Gastrocnemius medialis (tissue), 4 donors: Measurements from ENCODE around the gene ENTHD1. TPM values are rescaled to one million over a fixed set of nuclear protein-coding genes. Genes with fewer than 3 reads are reported as not detected.
"Not testable (repeated sequence)": the region's sequence is repeated elsewhere in the genome, so short reads cannot be mapped to it uniquely, and the experiment has no call there.

ENCODE experiments used
- ATAC-seq, 2 donors: fragments of 150-250 bp; one replicate each; pipeline ENCODE4 v1.9.1; 2016
- DNase-seq, 2 donors: peaks; one replicate each; pipeline ENCODE4 v3.0.0-alpha.2; 2019
- H3K27ac ChIP-seq, 4 donors: fragments of 200-600 bp; sonication (generic); 1 replicate in 1 of 4; 2 replicates in 3 of 4; pipeline ENCODE4 v1.5.1; 2016 to 2018; ENCODE audit warnings: mild to moderate bottlenecking in 2 of 4, moderate library complexity in 1 of 4
- H3K27me3 ChIP-seq, 3 donors: fragments of 200-600 bp; sonication (generic) in 2 of 3; 1 replicate in 1 of 3; 2 replicates in 2 of 3; pipeline versions ENCODE4 v1.5.1 to v1.6.0; 2016 to 2019; ENCODE audit warnings: mild to moderate bottlenecking in 1 of 3, moderate library complexity in 1 of 3
- H3K36me3 ChIP-seq, 2 donors: fragments of 200-600 bp; sonication (generic) in 1 of 2; one replicate each; pipeline ENCODE4 v1.5.1; 2017 to 2018
- H3K4me1 ChIP-seq, 2 donors: fragments of 200-600 bp; sonication (generic) in 1 of 2; one replicate each; pipeline ENCODE4 v1.5.1; 2016 to 2017; ENCODE audit warnings: mild to moderate bottlenecking in 2 of 2
- H3K4me3 ChIP-seq, 4 donors: fragments of 200-600 bp; sonication (generic) in 3 of 4; 1 replicate in 1 of 4; 2 replicates in 3 of 4; pipeline ENCODE4 v1.5.1; 2016 to 2019; ENCODE audit warnings: mild to moderate bottlenecking in 2 of 4
- H3K9me3 ChIP-seq, 3 donors: fragments of 200-600 bp; sonication (generic) in 2 of 3; 1 replicate in 1 of 3; 2 replicates in 2 of 3; pipeline ENCODE4 v1.5.1; 2016 to 2019
- CTCF ChIP-seq, 5 experiments: fragments of 450-650 bp in 3 of 5; fragments of 200-600 bp in 2 of 5; sonication (generic) in 2 of 5; IDR thresholded peaks in 4 of 5; conservative IDR thresholded peaks in 1 of 5; 1 replicate in 4 of 5; 2 replicates in 1 of 5; pipeline ENCODE4 v1.5.1; 2016 to 2019; ENCODE audit warnings: antibody characterized with exemption in 5 of 5, mild to moderate bottlenecking in 3 of 5, moderate library complexity in 3 of 5
- POLR2A ChIP-seq, 2 donors: fragments of 450-650 bp; IDR thresholded peaks; one replicate each; pipeline ENCODE4 v1.6.1; 2017; ENCODE audit warnings: antibody characterized with exemption in 2 of 2, mild to moderate bottlenecking in 2 of 2, moderate library complexity in 2 of 2
- in situ Hi-C, 4 donors: fragments of 200-750 bp; cut with MboI; loops; one replicate each; pipeline versions ENCODE4 v1.15.0 to v1.8.0; 2017; ENCODE audit warnings: low sequenced_read_pairs in 4 of 4
- intact Hi-C: fragments of 100-400 bp; cut with DNase I; formaldehyde crosslinking; loops from one replicate; pipeline ENCODE4 v1.15.1; 2023; ENCODE audit warnings: low total_unique reads
- total RNA-seq, 4 donors: library from RNA; depleted of rRNA; stranded (reverse); fragments of >200 nt; gene quantifications; one replicate each; pipeline versions ENCODE4 v1.1.0 to v1.2.3, GENCODE V29; 2016

Gene ENTHD1
- total RNA-seq, 4 donors from 2014 or later: not detected

- TF ChIP-seq CTCF (IDR thresholded peaks at IDR 0.05 in 4 of 5, conservative IDR thresholded peaks at IDR 0.05 in 1 of 5) (no peak), POLR2A (IDR thresholded peaks at IDR 0.05) (no peak)
- ATAC-seq (no peak), DNase-seq (no peak)
- Histone ChIP-seq H3K4me1 (no peaks in the 10 kb centered on the region), H3K27me3 (peaks cover 0 to 4% (median 0%) of the 10 kb centered on the region in 3 donors), H3K36me3 (no peaks in the 10 kb centered on the region), H3K9me3 (no peaks in the 10 kb centered on the region), H3K27ac (no peak overlapping the region), H3K4me3 (no peak overlapping the region)
- in situ Hi-C loops: no loop called here
- intact Hi-C loops: no loop called here
These were observed 22.4 kb downstream of the ENTHD1 start for GRCh38 chr22:39871008-39871798.

GRCh38 chr22:39869797-39870196 lies 23.8 kb downstream of the ENTHD1 start:
- H3K36me3 ChIP-seq, H3K9me3 ChIP-seq, H3K4me1 ChIP-seq, H3K4me3 ChIP-seq, in situ Hi-C loops, H3K27ac ChIP-seq, DNase-seq, intact Hi-C loops, H3K27me3 ChIP-seq, ATAC-seq: not testable (repeated sequence)

- Histone ChIP-seq H3K4me3 (no peak overlapping the region), H3K27me3 (peaks cover 0 to 6% (median 2%) of the 10 kb centered on the region in 3 donors), H3K9me3 (no peaks in the 10 kb centered on the region), H3K36me3 (no peaks in the 10 kb centered on the region), H3K4me1 (no peaks in the 10 kb centered on the region), H3K27ac (no peak overlapping the region)
- no peak for TF ChIP-seq CTCF (IDR thresholded peaks at IDR 0.05 in 4 of 5, conservative IDR thresholded peaks at IDR 0.05 in 1 of 5)
- no peak for TF ChIP-seq POLR2A (IDR thresholded peaks at IDR 0.05)
- no peak for ATAC-seq
- intact Hi-C loops: no loop called here
- in situ Hi-C loops: no loop called here
- DNase-seq: no peak
These were observed 24.8 kb downstream of the ENTHD1 start for GRCh38 chr22:39868741-39869140.

GRCh38 chr22:39859903-39860588 lies 33.5 kb downstream of the ENTHD1 start:
- in situ Hi-C loops (no loop called here), intact Hi-C loops (no loop called here)
- ATAC-seq: no peak
- Histone ChIP-seq H3K36me3 (no peaks in the 10 kb centered on the region), H3K27me3 (peaks cover 4 to 8% (median 4%) of the 10 kb centered on the region in 3 donors), H3K9me3 (no peaks in the 10 kb centered on the region), H3K4me1 (no peaks in the 10 kb centered on the region), H3K4me3 (no peak overlapping the region), H3K27ac (no peak overlapping the region)
- no peak for TF ChIP-seq POLR2A (IDR thresholded peaks at IDR 0.05)
- no peak for TF ChIP-seq CTCF (IDR thresholded peaks at IDR 0.05 in 4 of 5, conservative IDR thresholded peaks at IDR 0.05 in 1 of 5)
- no peak for DNase-seq

- TF ChIP-seq POLR2A (IDR thresholded peaks at IDR 0.05) (no peak), CTCF (IDR thresholded peaks at IDR 0.05 in 4 of 5, conservative IDR thresholded peaks at IDR 0.05 in 1 of 5) (no peak)
- no peak for DNase-seq
- in situ Hi-C loops (no loop called here), intact Hi-C loops (no loop called here)
- H3K36me3 ChIP-seq: no peaks in the 10 kb centered on the region
- no peaks in the 10 kb centered on the region for H3K4me1 ChIP-seq
- no peak for ATAC-seq
- H3K4me3 ChIP-seq: no peak overlapping the region
- no peak overlapping the region for H3K27ac ChIP-seq
- H3K9me3 ChIP-seq: no peaks in the 10 kb centered on the region
- peaks cover 3 to 8% (median 4%) of the 10 kb centered on the region in 3 donors for H3K27me3 ChIP-seq
These were observed 37.0 kb downstream of the ENTHD1 start for GRCh38 chr22:39856588-39856987.
